GM20431 (cell line): ENCODE data around the gene SON.
"Not testable (repeated sequence)": the region's sequence is repeated elsewhere in the genome, so short reads cannot be mapped to it uniquely, and the experiment has no call there.

Experiments used
- in situ Hi-C: fragments of 300-500 bp; cut with MseI, MboI; formaldehyde crosslinking; loops from one replicate; pipeline ENCODE4 v1.15.0; 2020; ENCODE audit warnings: low sequenced_read_pairs; ENCODE audit not compliant: unreplicated experiment

The SON gene, protein sequence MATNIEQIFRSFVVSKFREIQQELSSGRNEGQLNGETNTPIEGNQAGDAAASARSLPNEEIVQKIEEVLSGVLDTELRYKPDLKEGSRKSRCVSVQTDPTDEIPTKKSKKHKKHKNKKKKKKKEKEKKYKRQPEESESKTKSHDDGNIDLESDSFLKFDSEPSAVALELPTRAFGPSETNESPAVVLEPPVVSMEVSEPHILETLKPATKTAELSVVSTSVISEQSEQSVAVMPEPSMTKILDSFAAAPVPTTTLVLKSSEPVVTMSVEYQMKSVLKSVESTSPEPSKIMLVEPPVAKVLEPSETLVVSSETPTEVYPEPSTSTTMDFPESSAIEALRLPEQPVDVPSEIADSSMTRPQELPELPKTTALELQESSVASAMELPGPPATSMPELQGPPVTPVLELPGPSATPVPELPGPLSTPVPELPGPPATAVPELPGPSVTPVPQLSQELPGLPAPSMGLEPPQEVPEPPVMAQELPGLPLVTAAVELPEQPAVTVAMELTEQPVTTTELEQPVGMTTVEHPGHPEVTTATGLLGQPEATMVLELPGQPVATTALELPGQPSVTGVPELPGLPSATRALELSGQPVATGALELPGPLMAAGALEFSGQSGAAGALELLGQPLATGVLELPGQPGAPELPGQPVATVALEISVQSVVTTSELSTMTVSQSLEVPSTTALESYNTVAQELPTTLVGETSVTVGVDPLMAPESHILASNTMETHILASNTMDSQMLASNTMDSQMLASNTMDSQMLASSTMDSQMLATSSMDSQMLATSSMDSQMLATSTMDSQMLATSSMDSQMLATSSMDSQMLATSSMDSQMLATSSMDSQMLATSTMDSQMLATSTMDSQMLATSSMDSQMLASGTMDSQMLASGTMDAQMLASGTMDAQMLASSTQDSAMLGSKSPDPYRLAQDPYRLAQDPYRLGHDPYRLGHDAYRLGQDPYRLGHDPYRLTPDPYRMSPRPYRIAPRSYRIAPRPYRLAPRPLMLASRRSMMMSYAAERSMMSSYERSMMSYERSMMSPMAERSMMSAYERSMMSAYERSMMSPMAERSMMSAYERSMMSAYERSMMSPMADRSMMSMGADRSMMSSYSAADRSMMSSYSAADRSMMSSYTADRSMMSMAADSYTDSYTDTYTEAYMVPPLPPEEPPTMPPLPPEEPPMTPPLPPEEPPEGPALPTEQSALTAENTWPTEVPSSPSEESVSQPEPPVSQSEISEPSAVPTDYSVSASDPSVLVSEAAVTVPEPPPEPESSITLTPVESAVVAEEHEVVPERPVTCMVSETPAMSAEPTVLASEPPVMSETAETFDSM (N-terminal part only)

DNA sequence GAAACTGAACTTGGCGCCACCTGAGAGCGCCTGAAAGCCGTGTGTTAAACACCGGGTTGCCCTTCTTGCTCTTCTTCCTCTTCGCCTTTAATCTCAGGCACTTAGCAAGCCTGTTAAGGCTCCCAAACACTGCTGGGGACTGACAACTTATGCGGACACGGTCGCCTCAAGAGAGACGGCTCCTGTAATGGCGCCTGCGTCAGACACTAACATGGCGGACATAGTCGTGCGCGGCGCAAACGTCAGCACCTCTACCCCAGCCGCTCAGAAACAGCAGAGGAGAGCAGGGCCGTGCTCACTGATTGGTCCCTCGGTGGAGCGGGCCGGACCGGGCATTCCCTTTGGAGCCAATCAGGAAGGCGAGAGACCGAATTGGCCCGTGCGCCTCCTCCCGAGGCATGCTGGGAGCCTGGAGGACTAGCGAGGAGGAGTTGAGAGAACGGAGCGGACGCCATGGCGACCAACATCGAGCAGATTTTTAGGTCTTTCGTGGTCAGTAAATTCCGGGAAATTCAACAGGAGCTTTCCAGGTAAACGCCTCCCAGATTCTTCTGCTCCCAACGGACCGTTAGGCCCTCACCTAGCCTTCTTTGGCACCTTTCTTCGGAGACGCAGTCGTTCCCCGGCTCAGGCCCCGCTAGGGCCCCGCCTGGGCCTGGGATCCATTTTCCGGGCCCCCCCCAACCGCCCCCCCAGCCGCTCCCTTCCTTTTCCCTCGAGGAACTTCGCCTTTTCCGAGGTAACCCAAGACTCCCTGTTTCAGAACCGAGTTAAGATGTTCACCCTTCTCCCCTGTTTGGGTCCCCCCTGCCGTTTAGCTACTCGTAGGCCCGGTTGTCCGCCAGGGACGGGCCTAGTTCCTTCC is at the start of gene SON:
TSS of gene SON (plus strand) at position 399 of the 865 bp plus-strand sequence. CDS start at position 454, 55 bp downstream.
- in situ Hi-C loops: no loop called here

DNA sequence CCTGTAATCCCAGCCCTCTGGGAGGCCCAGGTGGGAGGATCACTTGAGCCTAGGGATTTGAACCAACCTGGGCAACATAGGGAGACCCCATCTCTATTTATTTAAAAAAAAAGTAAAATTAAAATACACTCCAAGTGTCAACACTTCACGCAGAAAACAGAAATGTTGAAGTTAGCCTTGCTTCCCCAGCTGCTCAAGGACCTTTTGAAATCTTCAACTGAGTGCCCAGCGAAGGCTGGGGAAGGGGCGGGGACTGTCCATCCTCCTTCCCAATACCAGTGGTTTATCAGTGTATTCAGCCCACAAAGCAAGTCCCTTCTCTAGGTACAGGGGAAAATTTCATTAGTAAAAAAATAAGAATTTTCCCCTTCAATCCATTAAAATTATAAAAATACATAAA is 49.1 kb upstream of the SON start:
- in situ Hi-C loops: no loop called here

DNA sequence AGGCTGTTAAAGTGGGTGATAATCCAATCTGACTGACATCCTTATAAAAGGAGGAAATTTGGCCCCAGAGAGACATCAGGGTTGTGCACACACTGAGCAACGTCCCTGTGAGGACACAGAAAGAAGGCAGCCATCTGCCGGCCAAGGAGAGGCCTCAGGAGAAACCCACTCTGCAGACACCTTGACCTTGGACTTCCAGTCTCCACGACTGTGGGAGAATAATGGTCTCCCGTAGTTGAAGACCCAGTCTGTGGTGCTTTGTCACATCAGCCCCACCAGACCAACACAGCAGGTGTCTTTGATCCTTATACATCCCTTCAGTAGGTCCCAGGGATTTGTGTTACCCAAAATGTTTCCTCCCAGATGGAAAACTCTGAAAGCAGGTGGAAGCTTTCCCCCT is 47.1 kb upstream of the SON start:
- in situ Hi-C loops: no loop called here

DNA sequence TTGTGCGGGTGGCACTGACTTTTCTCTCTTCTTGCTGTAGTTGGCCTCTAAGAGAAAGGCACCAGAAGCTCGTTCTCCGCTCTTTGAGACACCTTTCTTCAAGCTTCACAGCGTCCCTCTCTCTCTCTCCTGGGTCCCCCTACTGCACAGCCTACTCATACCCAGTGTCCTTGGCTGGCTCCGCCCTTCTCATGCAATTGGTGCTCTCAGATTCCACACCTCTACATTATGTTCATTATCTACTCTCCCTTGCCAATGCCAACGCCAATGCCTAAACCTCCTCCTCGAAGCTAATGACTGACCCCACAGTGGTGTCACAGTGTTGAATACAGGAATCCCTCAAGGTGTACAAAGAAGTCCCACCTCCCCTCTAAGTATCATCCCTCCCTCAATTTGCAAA is 46.5 kb upstream of the SON start:
- in situ Hi-C loops: no loop called here

DNA sequence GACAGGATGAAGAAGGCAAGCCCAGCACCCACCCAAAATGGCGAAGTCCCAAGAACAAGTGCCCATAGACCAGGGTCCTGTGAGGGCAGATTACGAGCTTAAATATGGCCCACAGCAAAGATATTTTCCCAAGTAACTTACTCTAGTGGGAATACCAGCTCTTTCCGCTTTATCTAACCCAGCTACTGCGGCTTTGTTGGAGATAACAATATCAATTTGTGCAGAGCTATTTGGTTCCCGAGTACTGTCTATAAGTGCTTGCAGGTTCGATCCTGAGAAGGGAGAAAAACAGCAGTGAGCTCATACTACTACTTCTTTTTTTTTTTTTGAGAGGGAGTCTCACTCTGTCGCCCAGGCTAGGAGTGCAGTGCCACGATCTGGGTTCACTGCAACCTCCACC is 37.0 kb upstream of the SON start:
- in situ Hi-C loops: no loop called here

DNA sequence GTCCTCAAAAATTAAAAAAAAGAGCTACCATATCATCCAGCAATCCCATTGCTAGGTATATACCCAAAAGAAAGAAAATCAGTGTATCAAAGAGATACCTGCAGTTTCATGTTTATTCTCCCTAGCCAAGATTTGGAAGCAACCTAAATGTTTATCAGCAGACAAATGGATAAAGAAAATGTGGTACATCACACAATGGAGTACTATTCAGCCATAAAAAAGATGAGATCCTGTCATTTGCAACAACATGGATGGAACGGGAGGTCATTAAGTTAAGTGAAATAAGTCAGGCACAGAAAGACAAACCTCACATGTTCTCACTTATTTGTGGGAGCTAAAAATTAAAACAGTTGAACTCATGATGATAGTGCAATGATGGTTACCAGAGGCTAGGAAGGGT is 35.8 kb upstream of the SON start:
- in situ Hi-C loops: not testable (repeated sequence)

DNA sequence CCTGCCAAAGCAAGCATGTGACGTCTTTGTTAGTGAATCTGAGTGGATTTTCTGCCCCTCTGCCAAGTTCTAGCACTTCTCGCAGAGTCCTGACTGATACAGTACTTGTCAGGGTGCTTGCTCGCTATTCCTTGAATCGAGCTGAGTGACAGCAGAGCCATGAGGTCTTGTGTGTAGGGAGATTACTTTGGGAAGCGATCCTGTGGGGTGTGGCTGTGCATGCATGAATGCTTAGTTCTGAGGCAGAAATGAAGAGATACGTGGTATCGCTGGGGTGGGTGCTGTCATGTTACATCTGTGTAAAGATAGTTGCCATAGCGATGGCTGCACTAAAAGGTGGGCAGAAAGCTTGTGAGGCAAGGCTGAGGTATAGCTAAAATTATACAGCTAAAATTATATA is 32.0 kb upstream of the SON start:
- in situ Hi-C loops: no loop called here

DNA sequence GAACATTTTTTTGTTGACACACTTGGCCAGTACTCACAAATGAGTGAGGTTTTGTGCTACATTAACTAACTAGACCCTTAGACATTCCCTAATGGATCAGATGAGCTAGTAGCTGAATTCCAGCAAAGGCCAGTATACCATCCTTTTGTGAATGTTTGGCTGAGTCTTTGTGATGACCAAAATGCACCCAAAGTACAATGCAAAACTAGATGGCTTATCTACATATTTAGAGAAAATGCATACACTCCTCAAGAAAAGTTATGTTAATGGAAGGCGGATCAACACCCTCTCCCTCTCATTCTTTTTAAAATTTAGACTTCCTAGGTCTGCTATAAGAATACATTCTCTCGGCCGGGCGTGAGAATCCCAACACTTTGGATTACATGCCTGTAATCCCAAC is 31.2 kb upstream of the SON start:
- in situ Hi-C loops: no loop called here

DNA sequence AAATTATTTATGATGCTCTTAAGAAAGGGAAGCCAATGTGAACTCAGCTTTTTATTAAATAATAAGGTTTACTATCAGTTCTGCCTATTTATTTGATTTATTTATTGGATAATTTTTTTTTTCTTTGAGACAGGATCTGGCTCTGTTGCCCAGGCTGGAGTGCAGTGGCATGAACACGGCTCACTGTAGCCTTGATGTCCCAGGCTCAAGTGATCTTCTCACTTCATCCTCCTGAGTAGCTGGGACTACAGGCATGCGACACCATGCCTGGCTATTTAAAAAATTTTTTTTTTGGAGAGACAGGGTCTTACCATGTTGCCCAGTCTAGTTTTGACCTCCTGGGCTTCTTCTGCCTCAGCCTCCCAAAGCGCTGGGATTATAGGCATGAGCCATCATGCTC is 30.4 kb upstream of the SON start:
- in situ Hi-C loops: no loop called here

DNA sequence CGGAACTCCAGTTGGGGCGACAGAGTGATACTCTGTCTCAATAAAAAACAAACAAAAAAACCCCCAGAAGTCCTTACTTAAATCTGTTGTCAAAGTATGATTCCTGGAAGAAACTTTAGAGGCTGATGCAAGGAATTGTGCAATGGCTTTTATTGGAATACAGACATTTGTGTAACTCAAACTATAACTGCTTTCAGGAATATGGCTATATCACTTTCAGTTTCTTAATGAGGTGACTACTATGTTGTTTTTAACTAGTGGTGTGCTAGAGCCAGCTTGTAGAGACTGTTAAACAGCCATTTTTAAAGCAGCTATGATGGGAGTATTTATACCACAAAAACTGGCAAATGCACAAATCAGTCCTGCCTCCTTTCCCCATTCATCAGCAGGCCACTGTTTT is 28.6 kb upstream of the SON start:
- in situ Hi-C loops: no loop called here

DNA sequence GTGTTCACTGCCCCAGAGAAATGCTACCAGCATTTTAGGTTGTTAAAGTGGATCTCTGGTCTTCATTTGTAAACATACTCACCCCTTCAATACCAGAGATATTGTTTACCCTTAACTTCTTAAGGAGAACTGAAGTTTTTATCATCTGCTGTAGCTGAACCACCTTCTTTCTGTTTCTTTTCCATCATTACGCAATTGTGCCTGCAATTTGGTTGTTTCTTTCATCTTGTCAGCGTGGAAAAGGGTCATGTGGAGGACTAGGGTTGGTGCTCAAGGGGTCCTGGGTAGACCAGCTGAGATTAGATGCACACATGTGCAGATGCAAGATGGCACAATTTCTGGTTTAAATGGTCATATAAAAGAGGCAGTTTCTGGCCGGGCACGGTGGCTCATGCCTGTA is 23.9 kb upstream of the SON start:
- in situ Hi-C loops: no loop called here

DNA sequence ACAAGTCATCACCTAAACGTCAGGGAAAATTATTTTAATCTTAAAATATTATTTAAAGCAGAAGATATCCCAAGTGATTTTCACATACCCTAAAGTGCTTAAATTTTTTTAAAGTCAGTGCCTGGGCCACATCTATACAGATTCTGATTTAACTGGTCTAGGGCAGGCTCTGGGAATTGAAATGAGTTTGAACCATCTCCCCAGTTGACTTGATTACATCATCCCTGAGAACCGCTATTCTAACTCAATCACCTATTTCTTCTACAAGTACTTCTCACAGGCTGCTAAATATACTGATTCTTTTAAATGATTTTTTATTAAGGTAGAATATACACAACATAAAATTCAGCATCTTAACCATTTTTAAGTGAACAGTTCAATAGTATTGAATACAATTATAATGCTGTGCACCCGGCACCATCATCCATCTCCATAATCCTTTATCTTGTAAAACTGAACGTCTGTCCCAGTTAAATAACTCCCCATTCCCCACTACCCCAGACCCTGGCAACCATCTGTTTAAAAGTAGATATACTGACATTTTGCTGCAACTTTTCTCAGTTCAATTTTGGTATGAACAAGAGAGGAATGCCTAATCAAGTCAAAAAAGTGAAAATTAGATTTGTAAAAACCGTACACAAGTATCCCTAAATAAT is 20.4 kb upstream of the SON start:
- in situ Hi-C loops: no loop called here

DNA sequence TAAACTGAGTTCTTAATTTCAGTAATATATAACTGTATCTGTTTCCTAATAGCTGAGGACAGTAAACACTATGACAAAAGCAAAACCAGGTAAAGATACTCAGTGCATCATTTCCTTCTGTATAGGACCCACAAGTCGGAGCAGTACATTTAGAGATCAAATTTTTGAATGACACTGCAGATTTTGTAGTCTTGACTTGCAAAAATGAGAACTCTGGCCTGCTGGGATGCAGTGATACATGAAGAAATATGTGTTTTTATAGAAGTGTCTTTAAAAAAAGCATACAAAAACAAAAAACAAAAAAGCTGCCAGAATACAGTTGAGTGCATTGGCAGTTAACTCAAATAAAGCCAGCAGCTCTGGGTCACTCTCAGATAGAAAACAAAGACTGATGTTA is 19.9 kb upstream of the SON start:
- in situ Hi-C loops: no loop called here

DNA sequence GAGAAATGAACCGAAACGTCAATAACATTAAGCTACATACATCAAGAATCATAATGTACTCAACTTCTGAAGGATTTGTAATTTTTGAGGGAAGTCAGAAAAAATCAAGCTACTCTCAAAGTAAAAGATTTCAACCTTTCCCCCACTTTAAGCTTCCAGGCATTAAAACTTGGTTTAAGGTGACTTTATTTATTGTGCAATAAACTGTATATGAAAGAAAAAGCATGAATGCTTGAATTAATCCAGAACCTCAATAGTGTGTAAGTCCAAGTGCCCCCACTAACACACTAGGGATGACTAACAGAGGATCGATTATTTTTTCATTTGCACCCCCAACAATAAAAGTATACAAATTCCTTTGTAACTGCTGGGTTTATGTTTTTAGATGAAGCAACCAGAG is 11.8 kb upstream of the SON start:
- in situ Hi-C loops: no loop called here

DNA sequence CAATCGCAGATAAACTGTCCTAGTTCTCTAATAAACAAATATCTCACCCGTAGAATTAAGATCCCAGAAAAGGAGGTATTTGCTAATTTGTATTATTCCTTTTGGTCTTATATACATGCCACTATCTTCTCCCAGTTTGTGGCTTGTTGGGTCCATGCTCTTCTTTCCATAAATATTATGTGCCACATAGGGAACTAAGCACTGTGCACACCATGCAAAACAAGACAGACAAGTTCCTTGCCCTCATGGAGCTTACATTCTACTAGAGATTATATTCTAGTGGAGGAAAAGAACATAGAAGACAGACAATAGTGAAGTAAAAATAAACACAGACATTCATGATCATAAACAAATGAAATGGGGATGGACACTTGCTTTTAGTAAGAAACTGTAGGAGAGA is 5.6 kb upstream of the SON start:
- in situ Hi-C loops: no loop called here

DNA sequence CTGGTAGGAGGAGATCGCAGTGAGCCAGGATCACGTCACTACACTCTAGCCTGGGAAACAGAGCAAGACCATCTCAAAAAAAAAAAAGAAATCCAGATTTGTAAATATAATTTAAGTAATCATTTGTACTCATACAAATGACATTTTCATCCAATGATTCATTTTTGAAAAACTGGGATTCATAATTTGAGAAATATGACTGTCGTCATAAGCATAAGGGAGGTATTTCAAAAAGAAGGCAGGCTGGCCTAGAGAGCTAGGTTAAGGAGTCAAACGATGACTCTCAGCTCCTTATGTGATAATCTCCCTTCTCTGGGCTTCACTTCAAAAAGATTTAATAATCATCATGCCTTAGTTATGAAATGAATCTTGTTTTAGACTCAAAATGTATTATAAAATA is 3.2 kb upstream of the SON start:
- in situ Hi-C loops: no loop called here

DNA sequence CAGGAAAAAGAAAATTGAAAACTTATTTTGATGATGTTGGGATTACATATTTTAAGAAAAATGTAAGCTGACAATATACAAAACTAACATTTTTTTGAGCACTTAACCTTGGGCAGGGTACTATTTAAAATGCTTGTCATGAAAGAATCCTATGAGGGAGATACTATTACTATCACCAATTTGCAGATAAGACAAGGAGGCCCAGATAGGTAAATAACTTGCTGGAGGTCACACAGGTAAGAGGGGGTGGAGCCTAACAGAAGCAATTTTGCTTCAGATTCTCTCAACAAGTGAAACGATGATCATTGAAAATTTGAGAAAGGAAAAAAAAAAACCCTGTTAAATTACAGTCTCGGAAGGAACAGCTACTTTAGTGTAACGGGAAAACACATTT is 2.1 kb upstream of the SON start:
- in situ Hi-C loops: no loop called here

DNA sequence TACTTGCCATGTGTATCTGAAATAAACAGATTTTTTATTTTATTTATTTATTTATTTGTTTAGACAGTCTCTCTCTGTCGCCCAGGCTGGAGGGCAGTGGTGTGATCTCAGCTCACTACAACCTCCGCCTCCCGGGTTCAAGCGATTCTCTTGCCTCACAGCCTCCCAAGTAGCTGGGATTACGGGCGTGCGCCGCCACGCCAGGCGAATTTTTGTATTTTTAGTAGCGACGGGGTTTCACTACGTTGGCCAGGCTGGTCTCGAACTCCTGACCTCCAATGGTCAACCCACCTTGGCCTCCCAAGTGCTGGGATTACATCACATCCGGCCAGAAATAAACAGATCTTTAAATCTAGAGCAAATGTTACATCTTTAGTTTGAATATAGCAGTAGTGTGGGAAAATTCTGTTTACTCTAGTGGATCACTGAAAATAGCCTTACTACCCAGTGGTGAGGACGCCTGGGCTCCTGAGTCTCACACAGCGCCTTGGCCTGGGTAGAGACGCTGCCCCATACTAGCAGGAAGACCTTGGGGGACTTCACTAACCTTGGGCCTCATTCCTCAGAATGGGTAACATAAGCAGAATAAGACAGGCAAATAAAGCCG is 1.6 kb upstream of the SON start:
- in situ Hi-C loops: no loop called here
